Inflammatory macrophage treated with lipopolysaccharide for 1 hour (primary cell): ENCODE data around the gene MFSD2B.
"Not testable (repeated sequence)": the region's sequence is repeated elsewhere in the genome, so short reads cannot be mapped to it uniquely, and the experiment has no call there.

Experiments used
- DNase-seq, 2 donors: peaks; one replicate each; pipeline ENCODE4 v3.0.0-alpha.2; 2020 to 2022

The MFSD2B gene

GRCh38 chr2:24009680-24010476 lies at the start of gene MFSD2B:
TSS of gene MFSD2B (plus strand) at chr2:24010085. CDS start at chr2:24010097, 12 bp downstream.
- DNase-seq: no peak

GRCh38 chr2:23967846-23968245 lies 42.0 kb upstream of the MFSD2B start:
- DNase-seq: no peak

GRCh38 chr2:23976883-23977282 lies 33.0 kb upstream of the MFSD2B start:
- DNase-seq: no peak

DNA sequence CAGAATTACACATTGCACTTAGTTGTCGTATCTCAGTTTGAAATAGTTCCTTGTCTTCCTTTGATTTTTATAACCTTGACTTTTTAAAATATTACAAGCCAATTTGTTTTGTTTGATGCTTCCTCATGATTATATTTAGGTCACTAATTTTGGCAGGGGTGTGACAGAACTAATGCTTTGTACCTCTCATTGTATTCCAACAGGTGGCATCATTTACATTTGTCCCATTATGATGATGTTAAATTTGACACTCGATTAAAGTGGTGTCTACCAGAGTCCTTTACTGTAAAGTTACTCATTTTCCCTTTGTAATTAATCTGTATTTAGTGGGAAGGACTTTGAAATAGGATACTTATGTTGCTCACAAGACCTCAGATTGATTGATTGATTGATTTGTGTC lies 21.5 kb upstream of the MFSD2B start:
- peak; percentile 3 to 4 for DNase-seq

DNA sequence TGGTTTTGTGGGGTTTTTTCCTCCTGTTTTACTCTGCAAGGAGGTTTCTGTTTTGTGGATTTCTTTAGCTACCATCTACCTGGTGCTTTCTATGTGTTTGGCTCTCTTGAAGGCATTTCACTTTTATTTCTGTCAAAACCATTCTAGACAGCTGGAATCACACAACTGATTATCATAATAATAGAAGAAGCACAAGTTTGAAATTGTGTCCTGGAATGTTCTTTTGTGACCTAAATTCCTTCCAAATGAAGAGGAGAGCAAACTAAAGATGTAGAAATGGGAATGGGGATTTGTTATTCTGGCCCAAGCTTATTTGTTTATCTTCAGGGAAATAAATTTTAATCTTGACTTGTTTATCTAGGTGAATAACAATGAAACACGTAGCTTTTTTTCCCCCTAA lies 17.0 kb upstream of the MFSD2B start:
- no peak for DNase-seq

GRCh38 chr2:23993736-23994269 lies 16.1 kb upstream of the MFSD2B start:
- DNase-seq: no peak

- no peak for DNase-seq
Observed at GRCh38 chr2:23994567-23994966, 15.3 kb upstream of the MFSD2B start.

DNA sequence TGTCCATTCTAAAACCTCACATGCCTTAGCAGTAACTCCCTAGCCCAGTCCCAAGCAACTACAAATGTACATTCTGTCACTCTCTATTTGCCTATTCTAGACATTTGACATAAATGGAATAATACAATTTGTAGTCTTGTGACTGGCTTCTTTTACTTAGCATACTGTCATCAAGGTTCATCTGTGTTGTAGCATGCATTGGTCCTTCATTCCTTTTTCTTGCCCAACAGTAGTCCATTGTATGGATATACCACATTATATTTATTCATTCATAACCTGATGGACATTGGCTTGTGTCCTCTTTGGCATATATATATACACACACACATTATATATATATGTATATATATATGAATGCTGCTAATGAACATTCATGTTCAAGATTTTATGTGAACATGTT lies 2.2 kb upstream of the MFSD2B start:
- DNase-seq: no peak

DNA sequence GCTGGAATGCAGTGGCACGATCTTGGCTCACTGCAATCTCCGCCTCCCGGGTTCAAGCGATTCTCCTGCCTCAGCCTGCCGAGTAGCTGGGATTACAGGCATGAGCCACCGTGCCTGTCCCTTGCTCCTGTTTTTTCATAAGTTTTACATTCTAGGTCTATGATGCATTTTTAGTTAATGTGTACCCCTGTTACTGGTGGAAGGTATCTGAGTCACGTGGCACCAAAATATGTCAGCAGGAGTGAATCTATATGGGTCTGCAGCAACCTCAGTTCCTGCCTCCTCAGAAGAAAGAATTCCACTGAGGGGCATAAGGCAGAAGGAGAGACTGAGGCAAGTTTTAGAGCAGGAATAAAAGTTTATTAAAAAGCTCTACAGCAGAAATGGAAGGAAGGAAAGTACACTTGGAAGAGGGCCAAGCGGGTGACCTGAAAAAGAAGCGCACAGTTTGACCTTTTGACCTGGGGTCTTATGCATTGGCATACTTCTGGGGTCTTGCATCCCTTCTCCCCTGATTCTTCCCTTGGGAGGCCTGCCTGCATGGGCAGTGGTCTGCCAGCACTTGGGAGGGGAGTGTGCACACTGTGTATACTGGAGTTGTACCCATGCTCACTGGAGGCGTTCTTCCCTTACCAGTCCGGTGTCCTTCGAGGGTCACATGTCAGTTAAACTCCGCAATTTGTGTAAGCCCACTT lies 1.1 kb upstream of the MFSD2B start:
- no peak for DNase-seq

DNA sequence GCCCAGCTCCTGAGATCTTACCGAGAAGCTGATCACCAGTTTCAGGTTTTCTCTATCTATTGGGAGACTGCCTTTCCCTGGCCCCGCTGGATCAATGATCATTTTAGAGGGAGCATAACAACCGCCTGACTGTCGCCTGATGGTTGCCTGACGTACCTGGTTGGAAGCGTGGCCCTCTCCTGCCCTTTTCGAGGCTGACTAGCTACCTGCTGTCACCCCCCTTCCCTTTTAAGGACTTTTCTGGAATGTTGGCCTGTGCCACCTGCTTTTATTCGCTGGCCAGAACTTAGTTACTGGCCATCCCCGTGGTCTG lies 562 bp upstream of the MFSD2B start:
- DNase-seq: no peak

- no peak for DNase-seq
Observed at GRCh38 chr2:24010477-24011249, 778 bp downstream of the MFSD2B start.

DNA sequence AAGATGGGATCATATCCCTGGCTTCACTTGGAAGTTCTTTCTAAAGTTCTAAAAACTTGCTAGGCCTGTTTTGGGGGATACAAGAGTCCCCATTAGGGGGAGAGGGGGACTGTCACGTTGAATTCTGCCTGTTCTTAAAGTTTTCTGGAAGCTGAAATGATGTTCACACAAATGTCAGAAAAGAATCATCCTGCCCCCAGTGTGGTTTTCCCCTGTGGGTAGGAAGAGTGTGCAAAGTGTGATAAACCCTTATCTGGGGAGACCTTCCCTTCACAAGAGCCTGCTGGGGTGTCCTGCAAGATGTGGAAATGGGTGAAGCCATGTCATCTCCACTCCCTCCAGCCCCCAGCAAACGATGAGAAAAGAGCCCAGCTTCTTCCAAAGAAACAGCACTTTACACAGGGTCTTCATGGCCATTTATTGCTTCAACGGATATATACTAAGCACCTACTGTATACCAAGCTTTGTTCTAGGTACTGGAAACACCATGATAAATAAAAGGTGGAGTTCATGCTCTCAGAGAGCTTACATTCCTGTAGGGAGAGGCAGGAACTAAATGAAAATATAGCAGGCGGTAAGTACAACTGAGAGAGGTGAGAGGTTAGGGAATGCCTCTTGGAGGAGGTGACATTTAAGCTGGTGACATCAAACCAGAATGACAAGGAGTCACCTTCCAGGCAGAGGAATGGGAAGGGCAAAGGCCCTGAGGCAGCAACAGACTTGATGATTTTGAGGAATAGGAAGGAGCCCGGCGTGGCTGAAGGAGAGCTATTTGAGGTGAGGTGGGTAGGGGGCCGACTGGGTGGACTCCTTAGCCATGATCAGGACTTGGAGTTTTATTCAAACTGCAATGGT lies 1.6 kb downstream of the MFSD2B start:
- no peak for DNase-seq

- DNase-seq: peak; percentile 4 to 24
Observed at GRCh38 chr2:24012521-24013188, 2.8 kb downstream of the MFSD2B start.

DNA sequence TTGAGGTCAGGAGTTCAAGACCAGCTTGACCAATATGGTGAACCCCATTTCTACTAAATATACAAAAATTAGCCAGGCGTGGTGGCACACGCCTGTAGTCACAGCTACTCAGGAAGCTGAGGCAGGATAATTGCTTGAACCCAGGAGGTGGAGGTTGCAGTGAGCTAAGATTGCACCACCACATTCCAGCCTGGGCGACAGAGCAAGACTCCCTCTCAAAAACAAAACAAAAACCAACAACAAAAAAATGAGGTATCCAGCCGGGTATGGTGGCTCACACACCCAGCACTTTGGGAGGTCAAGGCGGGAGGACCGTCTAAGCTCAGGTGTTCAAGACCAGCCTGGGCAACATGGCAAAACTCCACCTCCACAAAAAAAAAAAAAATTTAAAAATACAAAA lies 5.0 kb downstream of the MFSD2B start:
- not testable (repeated sequence) for DNase-seq

GRCh38 chr2:24015562-24016375 lies 5.9 kb downstream of the MFSD2B start:
- DNase-seq: no peak

DNA sequence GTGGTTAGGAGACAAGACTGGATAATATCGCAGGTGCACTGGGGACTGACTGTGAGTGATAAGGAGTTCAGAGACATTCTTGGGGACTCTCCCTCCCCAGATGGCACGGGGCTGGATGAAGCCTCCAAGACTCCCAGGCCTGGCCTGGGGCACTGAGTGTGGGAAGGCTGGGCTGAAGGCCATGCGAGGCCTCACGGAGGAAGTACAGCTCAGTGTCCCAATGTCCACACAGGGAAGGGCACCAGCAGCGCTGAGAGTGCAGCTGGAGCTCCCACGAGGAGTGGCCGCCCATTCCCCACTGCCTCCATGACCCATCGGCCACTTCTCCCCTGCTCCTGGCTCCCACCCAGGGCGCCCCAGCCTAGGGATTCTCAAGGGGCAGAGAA lies 6.5 kb downstream of the MFSD2B start:
- DNase-seq: no peak

DNA sequence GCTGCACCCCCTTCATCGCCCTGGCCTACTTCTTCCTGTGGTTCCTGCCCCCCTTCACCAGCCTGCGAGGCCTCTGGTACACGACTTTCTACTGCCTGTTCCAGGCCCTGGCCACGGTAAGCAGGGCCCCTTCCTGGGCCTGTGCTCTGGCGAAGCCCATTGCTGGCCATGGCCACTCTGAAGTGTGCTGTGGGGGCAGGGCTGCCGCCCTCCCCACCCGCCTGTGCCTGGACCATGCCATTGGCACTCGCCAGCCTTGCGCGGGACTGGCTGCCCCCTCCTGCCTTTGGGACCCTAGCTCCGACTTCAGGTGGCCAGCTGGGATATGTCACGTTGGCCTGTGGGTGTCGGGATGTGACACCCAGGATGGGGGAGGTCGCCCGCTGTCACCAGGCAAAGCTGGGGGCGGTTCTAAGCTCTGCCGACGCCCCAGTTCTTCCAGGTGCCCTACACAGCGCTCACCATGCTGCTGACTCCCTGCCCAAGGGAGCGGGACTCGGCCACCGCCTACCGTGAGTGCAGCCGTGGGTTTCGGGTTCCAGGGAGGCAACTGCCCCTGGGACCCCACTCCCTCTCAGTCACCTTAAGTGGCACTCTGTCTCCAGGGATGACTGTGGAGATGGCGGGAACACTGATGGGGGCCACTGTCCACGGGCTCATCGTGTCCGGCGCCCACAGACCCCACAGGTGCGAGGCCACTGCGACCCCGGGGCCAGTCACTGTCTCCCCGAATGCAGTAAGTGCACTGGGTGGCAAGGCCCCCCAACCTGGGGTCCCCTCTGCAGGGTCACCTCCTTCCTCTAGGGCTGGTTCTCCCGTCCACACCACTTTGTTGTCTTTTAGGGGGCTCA lies 7.2 kb downstream of the MFSD2B start:
- DNase-seq: no peak

GRCh38 chr2:24017711-24018110 lies 7.8 kb downstream of the MFSD2B start:
- no peak for DNase-seq

DNA sequence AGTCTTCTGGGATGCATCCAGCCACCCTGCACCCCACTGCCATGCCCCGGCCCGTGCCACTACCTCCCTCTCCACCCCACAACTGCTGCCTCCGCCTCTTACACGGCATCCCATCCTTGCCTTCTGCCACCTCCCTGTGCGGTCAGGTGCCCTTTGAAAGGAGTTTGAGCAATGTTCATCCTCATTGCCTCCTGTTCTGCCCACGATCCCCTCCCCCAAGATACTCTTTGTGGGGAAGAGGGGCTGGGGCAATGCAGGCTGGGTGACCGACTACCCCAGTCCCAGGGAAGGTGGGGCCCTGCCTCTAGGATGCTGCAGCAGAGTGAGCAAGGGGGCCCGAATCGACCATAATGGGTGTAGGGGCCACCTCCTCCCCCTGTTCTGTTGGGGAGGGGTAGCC lies 8.4 kb downstream of the MFSD2B start:
- DNase-seq: no peak

- no peak for DNase-seq
Observed at GRCh38 chr2:24019729-24020128, 9.8 kb downstream of the MFSD2B start.
